GM06990 (cell line): Measurements from ENCODE around the gene BDP1.
"Not testable (repeated sequence)": the region's sequence is repeated elsewhere in the genome, so short reads cannot be mapped to it uniquely, and the experiment has no call there.

Experiments
- DNase-seq: peaks from one replicate; pipeline ENCODE4 v3.0.0-alpha.2; 2011; ENCODE audit not compliant: insufficient read length; ENCODE audit errors: extremely low read depth
- H3K27me3 ChIP-seq: replicated peaks from 2 replicates; pipeline ENCODE4 v1.6.0; 2011; ENCODE audit warnings: low read length; ENCODE audit not compliant: control insufficient read depth, insufficient read depth
- H3K36me3 ChIP-seq: 2 replicates; pipeline ENCODE4 v1.5.1; 2011; ENCODE audit warnings: low read length; ENCODE audit not compliant: control insufficient read depth, insufficient read depth
- H3K4me3 ChIP-seq: replicated peaks from 2 replicates; pipeline ENCODE4 v1.5.1; 2011; ENCODE audit warnings: low read depth, mild to moderate bottlenecking, control low read depth, low read length
- TF ChIP-seq, protein P1 (sequence below): IDR thresholded peaks from 2 replicates; pipeline ENCODE4 v1.5.1; 2011; ENCODE audit warnings: low read length, control low read depth, mild to moderate bottlenecking, inconsistent platforms; ENCODE audit not compliant: insufficient read depth, poor library complexity, severe bottlenecking

BDP1 gene

DNA sequence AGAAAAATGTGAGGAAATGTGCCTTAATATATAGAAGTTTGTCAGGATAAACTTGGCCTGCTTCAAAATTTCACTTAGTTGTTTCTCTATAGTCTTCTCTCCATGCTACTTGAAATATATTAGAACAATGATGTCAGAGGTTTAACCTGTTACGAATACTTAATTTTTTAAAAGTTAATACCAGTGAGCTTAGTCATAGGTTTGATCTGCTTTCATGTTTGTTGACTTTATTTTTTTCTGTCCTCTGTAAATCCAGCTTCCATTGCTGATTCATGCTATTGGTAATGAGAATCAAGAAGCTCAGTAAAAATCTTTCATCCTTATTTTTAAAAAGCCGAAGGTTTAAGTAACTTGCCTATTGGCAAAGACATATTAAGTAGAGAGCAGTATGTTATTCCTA, 27.9 kb downstream of the BDP1 start:
- H3K27me3 ChIP-seq: no peaks in the 10 kb centered on the region
- no peak overlapping the region for H3K4me3 ChIP-seq
- TF ChIP-seq, protein P1, sequence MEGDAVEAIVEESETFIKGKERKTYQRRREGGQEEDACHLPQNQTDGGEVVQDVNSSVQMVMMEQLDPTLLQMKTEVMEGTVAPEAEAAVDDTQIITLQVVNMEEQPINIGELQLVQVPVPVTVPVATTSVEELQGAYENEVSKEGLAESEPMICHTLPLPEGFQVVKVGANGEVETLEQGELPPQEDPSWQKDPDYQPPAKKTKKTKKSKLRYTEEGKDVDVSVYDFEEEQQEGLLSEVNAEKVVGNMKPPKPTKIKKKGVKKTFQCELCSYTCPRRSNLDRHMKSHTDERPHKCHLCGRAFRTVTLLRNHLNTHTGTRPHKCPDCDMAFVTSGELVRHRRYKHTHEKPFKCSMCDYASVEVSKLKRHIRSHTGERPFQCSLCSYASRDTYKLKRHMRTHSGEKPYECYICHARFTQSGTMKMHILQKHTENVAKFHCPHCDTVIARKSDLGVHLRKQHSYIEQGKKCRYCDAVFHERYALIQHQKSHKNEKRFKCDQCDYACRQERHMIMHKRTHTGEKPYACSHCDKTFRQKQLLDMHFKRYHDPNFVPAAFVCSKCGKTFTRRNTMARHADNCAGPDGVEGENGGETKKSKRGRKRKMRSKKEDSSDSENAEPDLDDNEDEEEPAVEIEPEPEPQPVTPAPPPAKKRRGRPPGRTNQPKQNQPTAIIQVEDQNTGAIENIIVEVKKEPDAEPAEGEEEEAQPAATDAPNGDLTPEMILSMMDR: no peak
- no peak for DNase-seq
- peaks cover 3% of the 10 kb centered on the region for H3K36me3 ChIP-seq

DNA sequence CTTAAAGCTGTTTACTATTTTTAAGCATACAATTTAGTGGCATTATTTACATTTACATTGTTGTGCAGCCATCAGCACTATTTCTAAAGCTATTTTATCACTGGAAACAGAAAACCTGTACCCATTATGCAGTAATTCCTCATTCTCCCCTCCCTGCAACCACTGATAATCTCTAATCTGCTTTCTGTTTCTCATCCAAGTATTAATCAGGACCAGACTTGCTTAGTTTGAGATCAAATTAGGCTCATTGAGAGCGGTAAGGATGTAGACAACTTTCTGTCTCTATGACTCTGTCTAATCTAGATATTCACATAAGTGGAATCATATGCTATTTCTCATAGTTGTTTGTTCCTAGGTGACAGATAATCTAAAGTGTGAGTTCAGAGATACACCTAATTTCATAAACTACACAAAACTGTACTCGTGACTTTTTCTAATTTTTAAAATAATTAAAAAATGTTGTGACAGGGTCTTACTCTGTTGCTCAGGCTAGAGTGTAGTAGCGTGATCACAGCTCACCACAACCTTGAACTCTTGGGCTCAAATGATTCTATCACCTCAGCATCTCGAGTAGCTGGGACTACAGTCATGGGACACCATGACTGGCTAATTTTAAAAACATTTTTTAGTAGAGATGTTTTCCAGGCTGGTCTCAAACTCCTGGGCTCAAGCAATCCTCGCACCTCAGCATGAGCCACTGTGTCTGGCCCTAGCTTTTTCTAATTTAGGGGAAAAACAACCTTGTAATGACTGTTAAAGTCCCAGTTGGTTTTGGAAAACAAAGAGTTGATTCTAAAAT, 37.6 kb downstream of the BDP1 start:
- TF ChIP-seq, protein P1: no peak
- no peak for DNase-seq
- peaks cover 7% of the 10 kb centered on the region for H3K36me3 ChIP-seq

DNA sequence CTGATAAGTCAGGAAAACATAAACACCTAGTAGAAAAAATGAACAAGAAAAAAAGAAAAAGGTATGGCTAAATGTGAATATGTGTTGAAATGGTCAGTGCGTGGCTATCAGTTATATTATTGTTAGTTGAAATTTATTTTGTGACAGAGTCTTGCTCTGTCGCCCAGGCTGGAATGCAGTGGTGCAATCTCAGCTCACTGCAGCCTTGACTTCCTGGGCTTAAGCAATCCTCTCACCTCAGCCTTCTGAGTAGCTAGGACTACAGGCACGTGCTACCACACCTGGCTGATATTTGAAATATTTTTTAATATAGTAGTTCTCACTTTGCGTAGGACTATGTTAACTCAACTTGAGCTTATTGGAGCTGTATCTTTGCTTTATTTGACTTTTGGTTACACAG, 38.8 kb downstream of the BDP1 start:
- DNase-seq, H3K27me3 ChIP-seq, H3K4me3 ChIP-seq, H3K36me3 ChIP-seq: not testable (repeated sequence)

More for the DNA sequence above, 37.6 kb downstream of the BDP1 start:
- Histone ChIP-seq H3K4me3 (no peak overlapping the region), H3K27me3 (no peaks in the 10 kb centered on the region)

DNA sequence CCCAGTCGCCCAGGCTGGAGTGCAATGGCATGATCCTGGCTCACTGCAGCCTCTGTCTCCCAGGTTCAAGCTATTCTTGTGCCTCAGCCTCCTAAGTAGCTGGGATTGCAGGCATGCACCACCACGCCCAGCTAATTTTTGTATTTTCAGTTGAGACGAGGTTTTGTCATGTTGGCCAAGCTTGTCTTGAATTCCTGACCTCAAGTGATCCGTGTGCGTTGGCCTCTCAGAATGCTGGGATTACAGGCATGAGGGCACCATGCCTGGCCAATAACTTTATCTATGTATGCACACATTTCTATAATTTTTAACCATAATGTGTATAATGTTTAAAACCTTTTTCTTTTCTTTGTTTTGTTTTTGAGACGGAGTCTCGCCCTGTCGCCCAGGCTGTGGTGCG, 43.3 kb downstream of the BDP1 start:
- not testable (repeated sequence) for DNase-seq, H3K36me3 ChIP-seq, H3K4me3 ChIP-seq, H3K27me3 ChIP-seq

DNA sequence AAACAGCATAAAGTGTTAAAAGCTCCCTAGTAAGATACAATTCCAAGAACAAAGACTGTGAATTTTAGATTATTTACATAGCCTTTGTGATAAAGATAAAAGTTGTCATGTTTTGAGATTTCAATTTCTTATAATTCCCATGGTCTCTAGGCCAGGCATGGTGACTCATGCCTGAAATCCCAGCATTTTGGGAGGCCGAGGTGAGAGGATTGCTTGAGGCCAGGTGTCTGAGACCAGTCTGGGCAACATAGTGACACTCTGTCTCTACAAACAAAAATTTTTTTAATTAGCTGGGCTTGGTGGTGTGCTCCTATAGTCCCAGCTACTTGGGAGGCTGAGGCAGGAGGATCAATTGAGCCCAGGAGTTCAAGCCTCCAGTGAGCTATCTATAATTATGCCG, 48.1 kb downstream of the BDP1 start:
- TF ChIP-seq, protein P1: no peak
- Histone ChIP-seq H3K4me3 (no peak overlapping the region), H3K27me3 (no peaks in the 10 kb centered on the region), H3K36me3 (peaks cover 4% of the 10 kb centered on the region)
- no peak for DNase-seq

DNA sequence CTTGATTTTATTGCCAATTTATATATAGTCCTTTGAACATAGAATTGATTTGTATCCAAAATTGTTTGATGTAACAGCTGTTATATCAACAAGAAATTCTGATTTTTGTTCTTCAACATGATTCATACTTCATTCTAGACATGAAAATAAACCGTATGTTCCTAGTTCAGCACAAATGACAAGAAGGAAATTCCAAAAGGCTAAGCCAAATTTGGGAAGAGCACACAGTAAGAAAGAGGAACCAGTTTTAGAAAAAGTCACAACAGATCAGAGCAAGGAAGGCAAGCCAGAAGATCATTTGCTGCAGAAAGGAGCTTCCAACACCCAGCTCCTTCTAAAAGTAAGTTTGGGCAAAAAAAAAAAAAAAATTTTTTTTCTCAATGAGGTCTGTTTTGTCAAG, 66.7 kb downstream of the BDP1 start:
- TF ChIP-seq, protein P1: no peak
- no peak for DNase-seq
- Histone ChIP-seq H3K27me3 (no peaks in the 10 kb centered on the region), H3K4me3 (no peak overlapping the region), H3K36me3 (peaks cover 4% of the 10 kb centered on the region)

DNA sequence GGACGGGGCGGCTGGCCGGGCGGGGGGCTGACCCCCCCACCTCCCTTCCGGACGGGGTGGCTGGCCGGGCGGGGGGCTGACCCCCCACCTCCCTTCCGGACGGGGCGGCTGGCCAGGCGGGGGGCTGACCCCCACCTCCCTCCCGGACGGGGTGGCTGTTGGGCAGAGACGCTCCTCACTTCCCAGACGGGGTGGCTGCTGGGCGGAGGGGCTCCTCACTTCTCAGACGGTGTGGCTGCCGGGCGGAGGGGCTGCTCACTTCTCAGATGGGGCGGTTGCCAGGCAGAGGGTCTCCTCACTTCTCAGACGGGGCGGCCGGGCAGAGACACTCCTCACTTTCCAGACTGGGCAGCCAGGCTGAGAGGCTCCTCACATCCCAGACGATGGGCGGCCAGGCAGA, 70.2 kb downstream of the BDP1 start:
- not testable (repeated sequence) for H3K36me3 ChIP-seq, DNase-seq, H3K27me3 ChIP-seq, H3K4me3 ChIP-seq
